Raji (cell line): Measurements from ENCODE around the gene CCDC195.

Source experiments
- POLR2A ChIP-seq: IDR thresholded peaks from 2 replicates; pipeline ENCODE4 v1.6.1; 2011; ENCODE audit warnings: low read depth, low read length, control low read depth; ENCODE audit not compliant: insufficient read depth

CCDC195 gene

DNA sequence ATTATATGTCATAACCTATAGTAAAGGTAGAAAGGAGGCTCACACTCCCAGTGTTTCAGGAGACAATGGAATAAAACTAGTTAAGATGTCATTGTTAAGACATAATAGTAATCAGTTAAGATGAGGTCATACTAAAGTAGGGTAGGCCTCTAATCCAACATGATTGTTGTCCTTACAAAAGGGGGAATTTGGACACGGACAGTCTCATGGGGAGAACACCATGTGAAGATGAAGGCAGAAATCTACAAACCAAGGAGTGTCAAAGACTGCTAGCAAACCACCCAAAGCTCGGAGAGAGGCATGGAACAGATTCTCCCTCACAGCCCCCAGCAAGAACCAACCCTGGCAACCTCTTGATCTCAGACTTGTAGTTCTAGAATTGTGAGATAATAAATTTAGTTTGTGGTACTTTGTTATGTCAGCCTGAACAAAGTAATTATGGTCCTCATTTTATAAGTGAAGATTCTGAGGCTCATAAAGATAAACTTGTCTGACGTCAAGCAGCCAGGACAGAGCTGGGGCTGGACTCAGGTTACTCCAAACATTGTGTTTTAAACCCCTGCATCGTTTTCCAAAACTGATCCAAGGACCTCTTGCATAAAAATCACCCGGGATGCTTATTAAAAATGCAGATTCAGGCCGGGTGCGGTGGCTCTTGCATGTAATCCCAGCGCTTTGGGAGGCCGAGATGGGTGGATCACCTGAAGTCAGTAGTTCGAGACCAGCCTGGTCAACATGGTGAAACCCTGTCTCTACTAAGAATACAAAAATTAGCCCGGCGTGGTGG is 47.8 kb downstream of the CCDC195 start:
- no peak for TF ChIP-seq POLR2A

DNA sequence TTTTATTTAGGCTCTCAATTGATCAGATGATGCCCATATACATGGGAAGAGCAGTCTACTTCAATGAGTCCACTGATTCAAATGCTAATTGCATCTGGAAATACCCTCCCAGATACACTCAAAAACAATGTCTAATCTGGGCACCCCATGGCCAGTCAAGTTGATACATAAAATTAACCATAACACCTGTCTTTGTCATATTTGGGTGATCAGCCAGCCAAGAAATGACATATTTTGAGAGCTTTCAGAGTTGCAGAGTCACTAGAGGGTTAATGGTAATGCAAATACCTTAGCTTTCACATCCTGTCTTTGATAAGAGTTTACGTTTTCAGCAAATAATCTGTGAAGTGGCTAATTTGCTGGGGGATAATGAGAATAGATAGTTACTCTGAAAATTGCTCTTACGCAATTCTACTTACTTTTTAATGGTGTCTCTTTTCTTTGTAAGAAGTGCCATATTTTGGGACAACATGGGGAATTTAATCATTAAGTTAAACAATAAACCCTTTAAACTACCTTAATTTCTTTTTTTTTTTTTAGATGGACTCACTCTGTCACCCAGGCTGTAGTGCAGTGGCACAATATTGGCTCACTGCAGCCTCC is 49.1 kb downstream of the CCDC195 start:
- TF ChIP-seq POLR2A: no peak

DNA sequence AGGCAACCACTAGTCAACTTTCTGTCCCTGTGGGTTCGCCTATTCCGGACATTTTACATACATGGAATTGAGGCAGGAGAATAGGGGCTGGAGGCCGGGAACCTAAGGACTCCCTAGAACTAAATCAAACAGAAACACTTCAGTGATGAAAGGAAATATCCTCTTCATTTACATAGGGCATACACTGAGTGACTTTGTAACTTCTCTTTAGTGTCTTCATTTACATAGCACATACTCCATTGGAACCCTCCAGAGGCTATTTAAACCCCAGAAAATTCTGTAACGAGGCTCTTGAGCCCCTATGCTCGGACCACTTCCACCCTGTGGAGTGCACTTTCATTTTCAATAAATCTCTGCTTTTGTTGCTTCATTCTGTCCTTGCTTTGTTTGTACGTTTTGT is 56.5 kb downstream of the CCDC195 start:
- TF ChIP-seq POLR2A: no peak

DNA sequence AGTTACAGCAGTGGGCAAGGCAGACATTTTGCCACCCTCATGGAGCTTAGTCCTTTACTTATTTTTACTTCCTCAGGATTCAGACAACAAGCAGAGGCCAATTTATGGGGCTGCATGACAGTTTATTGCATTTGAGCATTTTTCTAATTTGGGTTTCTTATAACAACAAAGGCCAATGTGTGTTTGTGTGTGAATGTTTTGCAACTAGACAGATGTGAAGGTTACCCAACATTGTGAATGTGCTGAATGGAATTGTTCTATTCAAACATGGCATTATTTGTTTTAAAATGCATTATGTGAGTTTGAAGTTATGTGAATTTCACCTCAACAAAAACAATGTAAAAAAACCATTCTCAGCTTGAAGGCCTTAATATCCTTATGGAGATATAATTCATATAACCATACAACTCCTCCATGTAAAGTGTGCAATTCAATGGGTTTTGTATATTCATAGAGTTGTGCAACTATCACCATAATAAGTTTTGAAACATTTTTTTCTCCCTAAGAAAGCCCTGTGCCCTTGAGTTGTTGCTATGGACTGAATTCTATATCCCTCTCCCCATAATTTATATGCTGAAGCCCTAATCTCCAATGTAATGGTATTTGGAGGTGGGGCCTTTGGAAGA is 57.3 kb downstream of the CCDC195 start:
- TF ChIP-seq POLR2A: no peak

DNA sequence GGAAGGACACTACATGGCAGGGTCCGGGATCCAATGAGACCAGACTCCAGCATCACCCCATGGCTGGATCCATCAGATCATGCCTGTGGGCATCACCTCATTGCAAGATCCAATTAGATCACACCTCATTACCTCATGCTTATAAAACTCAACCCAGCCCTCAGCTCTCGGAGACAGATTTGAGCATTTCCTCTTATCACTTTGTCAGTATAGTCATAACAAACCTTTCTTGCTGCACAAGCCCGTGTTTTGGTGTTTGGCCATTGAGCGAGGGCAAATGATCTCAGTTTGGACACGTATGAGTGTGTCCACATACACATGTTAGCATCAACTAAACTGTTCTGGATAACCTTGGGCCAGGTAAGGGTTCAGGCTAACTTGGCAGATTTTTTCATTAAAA is 58.8 kb downstream of the CCDC195 start:
- no peak for TF ChIP-seq POLR2A

DNA sequence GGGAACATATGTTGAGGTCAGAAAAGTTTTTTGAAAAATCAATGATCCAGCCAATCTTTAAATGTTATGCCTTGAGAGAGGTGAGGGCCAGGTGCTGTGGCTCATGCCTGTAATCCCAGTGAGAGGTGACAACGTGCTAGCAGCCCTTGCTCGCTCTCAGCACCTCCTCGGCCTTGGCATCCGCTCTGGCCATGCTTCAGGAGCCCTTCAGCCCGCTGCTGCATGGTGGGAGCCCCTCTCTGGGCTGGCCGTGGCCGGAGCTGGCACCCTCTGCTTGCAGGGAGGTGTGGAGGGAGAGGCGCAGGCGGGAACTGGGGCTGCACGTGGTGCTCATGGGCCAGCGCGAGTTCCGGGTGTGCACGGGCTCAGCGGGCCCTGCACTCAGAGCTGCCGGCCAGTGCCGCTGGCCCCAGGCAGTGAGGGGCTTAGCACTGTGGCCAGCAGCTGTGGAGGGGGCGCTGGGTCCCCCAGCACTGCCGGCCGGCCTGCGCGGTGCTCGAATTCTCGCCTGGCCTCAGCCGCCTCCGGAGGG is 61.1 kb downstream of the CCDC195 start:
- TF ChIP-seq POLR2A: no peak
